ENCODE measurements around the gene VILL. TPM values are rescaled to one million over a fixed set of nuclear protein-coding genes. Genes with fewer than 3 reads are reported as not detected.

Gene VILL
- total and polyA plus RNA-seq, 10 donors: 14.4 to 23.4 (median 17.3) TPM

GRCh38 chr3:38054499-38055001, 64.0 kb downstream of the VILL start:
- Histone ChIP-seq H3K4me1 (peaks cover 0 to 10% (median 4%) of the 10 kb centered on the region in 6 donors), H3K4me3 (no peak overlapping the region), H3K36me3 (no peaks in the 10 kb centered on the region), H3K27ac (no peak overlapping the region), H3K9me3 (no peaks in the 10 kb centered on the region), H3K27me3 (replicated peaks in 1 of 7) (no peaks in the 10 kb centered on the region)
- intact Hi-C loops (cut with DNase I; ENCODE audit: low total_unique reads): no loop called here
- no peak for TF ChIP-seq POLR2A (IDR thresholded peaks at IDR 0.05)
- TF ChIP-seq POLR2AphosphoS5 (IDR thresholded peaks at IDR 0.05): no peak
- TF ChIP-seq CTCF (IDR thresholded peaks at IDR 0.05 in 8 of 11, conservative IDR thresholded peaks at IDR 0.05 in 3 of 11): no peak
- no peak for DNase-seq
- 47 to 57% (median 52%) methylated on average over 3 of the region's 3 CpGs for WGBS, 5 donors

Small RNA genes lying within 50 kb of the gene (microRNA-seq; reads per million reads assigned to microRNA genes)
- gene MIR26A1: 21.4 to 351 (median 58.2) reads per million in 3 donors

Small RNA genes lying within 50 kb of the gene (small RNA-seq; reads per million reads assigned to genes)
- 0.30 to 1.5 (median 1.2) reads per million in 4 donors for gene MIR26A1
- 0 reads per million in 4 donors for gene RF00019

Other genes with a start within 250 kb of the VILL start
- 10 to 100 TPM; 20.8 to 46.0 (median 31.8) TPM for gene CTDSPL, start 128.9 kb upstream of the VILL start, total RNA-seq
- 1 to 10 TPM; 3.9 to 8.7 (median 4.6) TPM for gene CTDSPL, start 128.9 kb upstream of the VILL start, polyA plus RNA-seq
- gene PLCD1, start 38.9 kb downstream of the VILL start, total RNA-seq: 10 to 100 TPM; 16.3 to 24.0 (median 20.8) TPM
- gene PLCD1, start 38.9 kb downstream of the VILL start, polyA plus RNA-seq: 10 to 100 TPM; 11.8 to 13.3 (median 12.7) TPM
- gene DLEC1, start 48.4 kb downstream of the VILL start, total RNA-seq: 1 to 10 TPM in 5 of 7 donors, under 1 TPM in 2; 0.52 to 2.3 (median 1.5) TPM
- gene DLEC1, start 48.4 kb downstream of the VILL start, polyA plus RNA-seq: under 1 TPM; 0.36 to 0.57 (median 0.42) TPM
- gene ACAA1, start 146.3 kb downstream of the VILL start, total RNA-seq: 100 to 1,000 TPM in 2 of 7 donors, 10 to 100 TPM in 5; 77.5 to 120 (median 88.0) TPM
- gene ACAA1, start 146.3 kb downstream of the VILL start, polyA plus RNA-seq: 10 to 100 TPM; 68.4 to 79.3 (median 73.9) TPM
- gene MYD88, start 147.9 kb downstream of the VILL start, total RNA-seq: 100 to 1,000 TPM in 2 of 7 donors, 10 to 100 TPM in 5; 69.8 to 146 (median 90.9) TPM
- gene MYD88, start 147.9 kb downstream of the VILL start, polyA plus RNA-seq: 10 to 100 TPM; 38.8 to 53.3 (median 41.1) TPM
- gene OXSR1, start 174.8 kb downstream of the VILL start, total RNA-seq: 10 to 100 TPM; 28.6 to 45.0 (median 33.4) TPM
- 10 to 100 TPM in 1 of 3 donors, 1 to 10 TPM in 2; 9.3 to 12.4 (median 9.7) TPM for gene OXSR1, start 174.8 kb downstream of the VILL start, polyA plus RNA-seq